Measurements from ENCODE around the gene KIF1A.

GRCh38 chr2:240688553-240688919 is 131.5 kb downstream of the KIF1A start:
- TF ChIP-seq, protein P1, sequence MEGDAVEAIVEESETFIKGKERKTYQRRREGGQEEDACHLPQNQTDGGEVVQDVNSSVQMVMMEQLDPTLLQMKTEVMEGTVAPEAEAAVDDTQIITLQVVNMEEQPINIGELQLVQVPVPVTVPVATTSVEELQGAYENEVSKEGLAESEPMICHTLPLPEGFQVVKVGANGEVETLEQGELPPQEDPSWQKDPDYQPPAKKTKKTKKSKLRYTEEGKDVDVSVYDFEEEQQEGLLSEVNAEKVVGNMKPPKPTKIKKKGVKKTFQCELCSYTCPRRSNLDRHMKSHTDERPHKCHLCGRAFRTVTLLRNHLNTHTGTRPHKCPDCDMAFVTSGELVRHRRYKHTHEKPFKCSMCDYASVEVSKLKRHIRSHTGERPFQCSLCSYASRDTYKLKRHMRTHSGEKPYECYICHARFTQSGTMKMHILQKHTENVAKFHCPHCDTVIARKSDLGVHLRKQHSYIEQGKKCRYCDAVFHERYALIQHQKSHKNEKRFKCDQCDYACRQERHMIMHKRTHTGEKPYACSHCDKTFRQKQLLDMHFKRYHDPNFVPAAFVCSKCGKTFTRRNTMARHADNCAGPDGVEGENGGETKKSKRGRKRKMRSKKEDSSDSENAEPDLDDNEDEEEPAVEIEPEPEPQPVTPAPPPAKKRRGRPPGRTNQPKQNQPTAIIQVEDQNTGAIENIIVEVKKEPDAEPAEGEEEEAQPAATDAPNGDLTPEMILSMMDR (IDR thresholded peaks at IDR 0.05) = no peak
- TF ChIP-seq EP300 (IDR thresholded peaks at IDR 0.05) = no peak
